GM12878 (cell line): ENCODE data around the gene NRXN3. TPM values are rescaled to one million over a fixed set of nuclear protein-coding genes. Genes with fewer than 3 reads are reported as not detected.

Source experiments
- EGR1 ChIP-seq, 2 experiments: IDR thresholded peaks; 1 replicate in 1 of 2; 2 replicates in 1 of 2; pipeline ENCODE4 v1.6.1; 2011 to 2012; ENCODE audit warnings: low read depth in 2 of 2, low read length in 2 of 2, borderline replicate concordance in 1 of 2, mild to moderate bottlenecking in 1 of 2, moderate library complexity in 1 of 2
- SMAD1 ChIP-seq: fragments of 450-650 bp; IDR thresholded peaks from 2 replicates; pipeline ENCODE4 v1.6.1; 2018; ENCODE audit warnings: mild to moderate bottlenecking, low read depth; ENCODE audit not compliant: partially characterized antibody
- polyA plus RNA-seq, 11 experiments: library from polyadenylated mRNA; depleted of rRNA in 4 of 11; unstranded in 6 of 11; stranded (reverse) in 5 of 11; fragments of >200 nt; fragmentation: Nextera tagmentation in 4 of 11; fragmentation: Illumina TruSeq in 1 of 11; extraction: Ambion mirVana in 4 of 11; extraction: Trizol in 1 of 11; gene quantifications; 1 replicate in 1 of 11; 2 replicates in 10 of 11; pipeline versions ENCODE4 v1.2.1 to v1.2.3, GENCODE V29; 2011 to 2016; ENCODE audit warnings: inconsistent platforms in 2 of 11, missing spikeins in 2 of 11, low read depth in 1 of 11
- total RNA-seq, 4 experiments: library from RNA; depleted of rRNA in 3 of 4; stranded (reverse); fragments of >200 nt in 3 of 4; fragmentation: Illumina TruSeq in 1 of 4; extraction: Trizol in 1 of 4; gene quantifications; 2 replicates each; pipeline versions ENCODE4 v1.2.1 to v1.2.3, GENCODE V29; 2013 to 2021
- TF ChIP-seq, protein P1 (sequence below): fragments of 450-650 bp; IDR thresholded peaks from 2 replicates; pipeline ENCODE4 v1.6.1; 2016; ENCODE audit warnings: mild to moderate bottlenecking, moderate library complexity, borderline replicate concordance
- TF ChIP-seq, protein P2 (sequence below): IDR thresholded peaks from 2 replicates; pipeline ENCODE4 v1.6.1; 2011; ENCODE audit warnings: low read depth, mild to moderate bottlenecking, low read length, moderate library complexity, borderline replicate concordance; ENCODE audit errors: extremely low read depth
- TF ChIP-seq, protein P3 (sequence below): IDR thresholded peaks from 2 replicates; pipeline ENCODE4 v1.6.1; 2012; ENCODE audit warnings: improper control_type of control experiment, low read depth, low read length; ENCODE audit not compliant: insufficient replicate concordance

Gene NRXN3
- total and polyA plus RNA-seq, 10 of the 15 experiments (the other 5 are each of a cell fraction or from before 2014, with no cell fraction given), result 0.52 to 3.3 (median 1.4) TPM

DNA sequence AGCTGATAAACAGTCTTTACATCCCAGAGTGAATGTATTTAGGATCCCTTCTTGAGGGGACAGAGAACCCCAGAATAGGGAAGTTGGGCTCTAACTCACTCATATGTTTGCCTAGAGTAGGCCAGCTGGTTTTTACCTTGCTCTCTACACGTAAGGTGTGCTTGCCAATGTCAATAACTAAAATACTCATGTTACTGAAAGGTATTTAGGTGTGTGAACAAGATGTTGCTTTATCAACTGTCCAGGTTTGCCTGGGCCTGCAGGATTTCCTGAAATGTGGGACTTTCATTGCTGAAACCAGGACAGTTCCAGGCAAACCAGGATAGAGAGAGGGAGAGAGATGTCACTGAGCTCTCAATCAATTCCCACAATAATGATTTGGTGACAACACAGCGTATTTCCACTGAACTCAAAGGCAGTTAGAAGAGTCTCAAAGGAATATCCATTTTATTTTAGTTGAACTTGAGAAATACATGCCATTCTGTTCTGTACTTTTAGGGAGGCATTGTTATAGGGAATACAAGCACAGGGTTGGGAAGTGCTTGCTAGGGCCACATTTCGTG lies 171.7 kb downstream of the NRXN3 start (continued):
- TF ChIP-seq, protein P1, sequence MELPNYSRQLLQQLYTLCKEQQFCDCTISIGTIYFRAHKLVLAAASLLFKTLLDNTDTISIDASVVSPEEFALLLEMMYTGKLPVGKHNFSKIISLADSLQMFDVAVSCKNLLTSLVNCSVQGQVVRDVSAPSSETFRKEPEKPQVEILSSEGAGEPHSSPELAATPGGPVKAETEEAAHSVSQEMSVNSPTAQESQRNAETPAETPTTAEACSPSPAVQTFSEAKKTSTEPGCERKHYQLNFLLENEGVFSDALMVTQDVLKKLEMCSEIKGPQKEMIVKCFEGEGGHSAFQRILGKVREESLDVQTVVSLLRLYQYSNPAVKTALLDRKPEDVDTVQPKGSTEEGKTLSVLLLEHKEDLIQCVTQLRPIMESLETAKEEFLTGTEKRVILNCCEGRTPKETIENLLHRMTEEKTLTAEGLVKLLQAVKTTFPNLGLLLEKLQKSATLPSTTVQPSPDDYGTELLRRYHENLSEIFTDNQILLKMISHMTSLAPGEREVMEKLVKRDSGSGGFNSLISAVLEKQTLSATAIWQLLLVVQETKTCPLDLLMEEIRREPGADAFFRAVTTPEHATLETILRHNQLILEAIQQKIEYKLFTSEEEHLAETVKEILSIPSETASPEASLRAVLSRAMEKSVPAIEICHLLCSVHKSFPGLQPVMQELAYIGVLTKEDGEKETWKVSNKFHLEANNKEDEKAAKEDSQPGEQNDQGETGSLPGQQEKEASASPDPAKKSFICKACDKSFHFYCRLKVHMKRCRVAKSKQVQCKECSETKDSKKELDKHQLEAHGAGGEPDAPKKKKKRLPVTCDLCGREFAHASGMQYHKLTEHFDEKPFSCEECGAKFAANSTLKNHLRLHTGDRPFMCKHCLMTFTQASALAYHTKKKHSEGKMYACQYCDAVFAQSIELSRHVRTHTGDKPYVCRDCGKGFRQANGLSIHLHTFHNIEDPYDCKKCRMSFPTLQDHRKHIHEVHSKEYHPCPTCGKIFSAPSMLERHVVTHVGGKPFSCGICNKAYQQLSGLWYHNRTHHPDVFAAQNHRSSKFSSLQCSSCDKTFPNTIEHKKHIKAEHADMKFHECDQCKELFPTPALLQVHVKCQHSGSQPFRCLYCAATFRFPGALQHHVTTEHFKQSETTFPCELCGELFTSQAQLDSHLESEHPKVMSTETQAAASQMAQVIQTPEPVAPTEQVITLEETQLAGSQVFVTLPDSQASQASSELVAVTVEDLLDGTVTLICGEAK, result no peak
- TF ChIP-seq, protein P2, sequence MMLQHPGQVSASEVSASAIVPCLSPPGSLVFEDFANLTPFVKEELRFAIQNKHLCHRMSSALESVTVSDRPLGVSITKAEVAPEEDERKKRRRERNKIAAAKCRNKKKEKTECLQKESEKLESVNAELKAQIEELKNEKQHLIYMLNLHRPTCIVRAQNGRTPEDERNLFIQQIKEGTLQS, result no peak
- TF ChIP-seq, protein P3, sequence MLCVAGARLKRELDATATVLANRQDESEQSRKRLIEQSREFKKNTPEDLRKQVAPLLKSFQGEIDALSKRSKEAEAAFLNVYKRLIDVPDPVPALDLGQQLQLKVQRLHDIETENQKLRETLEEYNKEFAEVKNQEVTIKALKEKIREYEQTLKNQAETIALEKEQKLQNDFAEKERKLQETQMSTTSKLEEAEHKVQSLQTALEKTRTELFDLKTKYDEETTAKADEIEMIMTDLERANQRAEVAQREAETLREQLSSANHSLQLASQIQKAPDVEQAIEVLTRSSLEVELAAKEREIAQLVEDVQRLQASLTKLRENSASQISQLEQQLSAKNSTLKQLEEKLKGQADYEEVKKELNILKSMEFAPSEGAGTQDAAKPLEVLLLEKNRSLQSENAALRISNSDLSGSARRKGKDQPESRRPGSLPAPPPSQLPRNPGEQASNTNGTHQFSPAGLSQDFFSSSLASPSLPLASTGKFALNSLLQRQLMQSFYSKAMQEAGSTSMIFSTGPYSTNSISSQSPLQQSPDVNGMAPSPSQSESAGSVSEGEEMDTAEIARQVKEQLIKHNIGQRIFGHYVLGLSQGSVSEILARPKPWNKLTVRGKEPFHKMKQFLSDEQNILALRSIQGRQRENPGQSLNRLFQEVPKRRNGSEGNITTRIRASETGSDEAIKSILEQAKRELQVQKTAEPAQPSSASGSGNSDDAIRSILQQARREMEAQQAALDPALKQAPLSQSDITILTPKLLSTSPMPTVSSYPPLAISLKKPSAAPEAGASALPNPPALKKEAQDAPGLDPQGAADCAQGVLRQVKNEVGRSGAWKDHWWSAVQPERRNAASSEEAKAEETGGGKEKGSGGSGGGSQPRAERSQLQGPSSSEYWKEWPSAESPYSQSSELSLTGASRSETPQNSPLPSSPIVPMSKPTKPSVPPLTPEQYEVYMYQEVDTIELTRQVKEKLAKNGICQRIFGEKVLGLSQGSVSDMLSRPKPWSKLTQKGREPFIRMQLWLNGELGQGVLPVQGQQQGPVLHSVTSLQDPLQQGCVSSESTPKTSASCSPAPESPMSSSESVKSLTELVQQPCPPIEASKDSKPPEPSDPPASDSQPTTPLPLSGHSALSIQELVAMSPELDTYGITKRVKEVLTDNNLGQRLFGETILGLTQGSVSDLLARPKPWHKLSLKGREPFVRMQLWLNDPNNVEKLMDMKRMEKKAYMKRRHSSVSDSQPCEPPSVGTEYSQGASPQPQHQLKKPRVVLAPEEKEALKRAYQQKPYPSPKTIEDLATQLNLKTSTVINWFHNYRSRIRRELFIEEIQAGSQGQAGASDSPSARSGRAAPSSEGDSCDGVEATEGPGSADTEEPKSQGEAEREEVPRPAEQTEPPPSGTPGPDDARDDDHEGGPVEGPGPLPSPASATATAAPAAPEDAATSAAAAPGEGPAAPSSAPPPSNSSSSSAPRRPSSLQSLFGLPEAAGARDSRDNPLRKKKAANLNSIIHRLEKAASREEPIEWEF, result no peak
- no peak for TF ChIP-seq SMAD1
- TF ChIP-seq EGR1 (IDR thresholded peaks at IDR 0.05; ENCODE audit: borderline replicate concordance in 1 of 2, low read depth in 2 of 2, low read length in 2 of 2), result no peak
